Adrenal gland (tissue), 12 donors: ENCODE measurements around the gene ANKIB1. TPM values are rescaled to one million over a fixed set of nuclear protein-coding genes. Genes with fewer than 3 reads are reported as not detected.
A peak's percentile ranks its signal among the peaks of the same experiment; 100 is the strongest.
"Not testable (repeated sequence)": the region's sequence is repeated elsewhere in the genome, so short reads cannot be mapped to it uniquely, and the experiment has no call there.

Source experiments
- DNase-seq, 7 donors: peaks; one replicate each; pipeline ENCODE4 v3.0.0-alpha.2; 2019 to 2020
- H3K27ac ChIP-seq, 5 donors: fragments of 200-600 bp; sonication (generic) in 4 of 5; 1 replicate in 3 of 5; 2 replicates in 2 of 5; pipeline versions ENCODE4 v1.5.1 to v1.8.0; 2016 to 2020; ENCODE audit warnings: mild to moderate bottlenecking in 1 of 5
- H3K27me3 ChIP-seq: fragments of 200-600 bp; 2 replicates; pipeline ENCODE4 v1.8.0; 2021
- H3K36me3 ChIP-seq, 2 donors: fragments of 200-600 bp; replicated peaks in 1 of 2; 1 replicate in 1 of 2; 2 replicates in 1 of 2; pipeline versions ENCODE4 v1.5.1 to v1.8.0; 2018 to 2022
- H3K4me1 ChIP-seq, 2 donors: fragments of 200-600 bp; replicated peaks in 1 of 2; 1 replicate in 1 of 2; 2 replicates in 1 of 2; pipeline versions ENCODE4 v1.5.1 to v1.8.0; 2018 to 2021
- H3K4me3 ChIP-seq, 4 donors: fragments of 200-600 bp; sonication (generic) in 3 of 4; one replicate each; pipeline ENCODE4 v1.5.1; 2016 to 2018
- H3K9me3 ChIP-seq, 3 donors: fragments of 200-600 bp; sonication (generic) in 1 of 3; replicated peaks in 1 of 3; 1 replicate in 2 of 3; 2 replicates in 1 of 3; pipeline versions ENCODE4 v1.5.1 to v1.8.0; 2016 to 2021
- CTCF ChIP-seq, 6 experiments: fragments of 450-650 bp in 4 of 6; fragments of 200-600 bp in 2 of 6; sonication (generic) in 1 of 6; IDR thresholded peaks; 1 replicate in 5 of 6; 2 replicates in 1 of 6; pipeline versions ENCODE4 v1.5.1 to v1.8.0; 2016 to 2021; ENCODE audit warnings: antibody characterized with exemption in 6 of 6, mild to moderate bottlenecking in 2 of 6, moderate library complexity in 1 of 6
- POLR2A ChIP-seq, 2 donors: fragments of 450-650 bp; IDR thresholded peaks; one replicate each; pipeline ENCODE4 v1.6.1; 2017; ENCODE audit warnings: antibody characterized with exemption in 2 of 2, mild to moderate bottlenecking in 2 of 2, moderate library complexity in 1 of 2
- WGBS, 4 donors: extraction: QIAGEN DNeasy Blood & Tissue Kit in 2 of 4; methylation state at CpG; one replicate each; pipeline versions ENCODE4 v1.1.5 to v1.1.7; 2013 to 2017; 5-methylcytosine and 5-hydroxymethylcytosine counted together
- intact Hi-C, 2 donors: fragments of 100-400 bp; cut with DNase I; formaldehyde crosslinking; loops; one replicate each; pipeline versions ENCODE4 v1.14.1 to v1.15.0; 2022 to 2023
- polyA plus RNA-seq, 3 donors: library from polyadenylated mRNA; stranded (reverse); fragments of 200-250 nt in 2 of 3; fragments of 350-450 nt in 1 of 3; fragmentation: Illumina TruSeq in 1 of 3; extraction: RNeasy Lipid Tissue Mini Kit (QIAGEN cat#74804) in 1 of 3; gene quantifications; one replicate each; pipeline ENCODE4 v1.2.3, GENCODE V29; 2013 to 2014
- total RNA-seq, 9 donors: library from RNA; depleted of rRNA in 4 of 9; stranded (reverse); fragments of >200 nt in 4 of 9; fragments of 120-200 nt in 1 of 9; fragmentation: NEBNext Ultra II Directional in 1 of 9; extraction: Animal tissue kit (Norgen Biotek cat#: 25700) in 1 of 9; gene quantifications; one replicate each; pipeline versions ENCODE4 v1.1.0 to v1.2.4, GENCODE V29; 2013 to 2023
- donor health status: healthy with polysubstance abuse.
- donor health status: Bipolar disorder and iron deficiency.
- donor health status: DM: yes; HTN: yes; CAD: no.
- donor health status: DM: no; HTN: no; CAD: no.
- donor health status: DM: no; HTN: no; CAD: no.
- donor health status: DM: yes; HTN: yes; CAD: no.

The ANKIB1 gene
- total and polyA plus RNA-seq, 12 donors, result 10.3 to 57.0 (median 42.9) TPM

- WGBS, 4 donors, result 0 to 1% (median 0%) methylated on average over 15 to 35 of the region's 35 CpGs
- TF ChIP-seq CTCF (IDR thresholded peaks at IDR 0.05) (no peak), POLR2A (IDR thresholded peaks at IDR 0.05) (no peak)
- H3K9me3 ChIP-seq, result no peaks in the 10 kb centered on the region
- DNase-seq, result peak; percentile 21 to 62 (median 32)
- no peaks in the 10 kb centered on the region for H3K27me3 ChIP-seq
- peak overlapping the region in 3 of 4 donors; percentile 15 to 93 (median 79) for H3K4me3 ChIP-seq
- peaks cover 0 to under 1% of the 10 kb centered on the region in 2 donors for H3K36me3 ChIP-seq
- peak overlapping the region in 4 of 5 donors; percentile 83 to 95 (median 92) for H3K27ac ChIP-seq
- intact Hi-C loops, result no loop called here
- peaks cover 17 to 50% of the 10 kb centered on the region in 2 donors for H3K4me1 ChIP-seq
Observed at GRCh38 chr7:92246360-92247101, 757 bp downstream of the ANKIB1 start.

GRCh38 chr7:92250603-92251002, 4.8 kb downstream of the ANKIB1 start:
- Histone ChIP-seq H3K4me1 (peaks cover 6 to 25% of the 10 kb centered on the region in 2 donors), H3K4me3 (no peak overlapping the region), H3K9me3 (no peaks in the 10 kb centered on the region), H3K36me3 (no peaks in the 10 kb centered on the region), H3K27me3 (no peaks in the 10 kb centered on the region), H3K27ac (no peak overlapping the region)
- DNase-seq, result no peak
- intact Hi-C loops, result no loop called here
- TF ChIP-seq CTCF (IDR thresholded peaks at IDR 0.05), result no peak
- no peak for TF ChIP-seq POLR2A (IDR thresholded peaks at IDR 0.05)

- H3K4me1 ChIP-seq, result peaks cover 6 to 27% of the 10 kb centered on the region in 2 donors
- no peak overlapping the region for H3K4me3 ChIP-seq
- no peaks in the 10 kb centered on the region for H3K36me3 ChIP-seq
- no peaks in the 10 kb centered on the region for H3K27me3 ChIP-seq
- no peak overlapping the region for H3K27ac ChIP-seq
- H3K9me3 ChIP-seq, result no peaks in the 10 kb centered on the region
- DNase-seq, result no peak
- intact Hi-C loops, result no loop called here
- WGBS, 4 donors, result 94 to 96% (median 95%) methylated on average over 1 of the region's 1 CpG
- TF ChIP-seq CTCF (IDR thresholded peaks at IDR 0.05), result no peak
Observed at GRCh38 chr7:92251181-92251580, 5.4 kb downstream of the ANKIB1 start.

GRCh38 chr7:92253251-92253650, 7.5 kb downstream of the ANKIB1 start:
- TF ChIP-seq POLR2A (IDR thresholded peaks at IDR 0.05) (no peak), CTCF (IDR thresholded peaks at IDR 0.05) (no peak)
- peaks cover 0 to 14% of the 10 kb centered on the region in 2 donors for H3K4me1 ChIP-seq
- no peak for DNase-seq
- H3K36me3 ChIP-seq, result no peaks in the 10 kb centered on the region
- no peaks in the 10 kb centered on the region for H3K9me3 ChIP-seq
- intact Hi-C loops, result no loop called here
- H3K4me3 ChIP-seq, result no peak overlapping the region
- 90 to 100% (median 95%) methylated on average over 1 of the region's 1 CpG for WGBS, 4 donors
- H3K27me3 ChIP-seq, result no peaks in the 10 kb centered on the region
- H3K27ac ChIP-seq, result no peak overlapping the region

GRCh38 chr7:92254800-92255199, 9.0 kb downstream of the ANKIB1 start:
- H3K27me3 ChIP-seq, H3K36me3 ChIP-seq, H3K4me3 ChIP-seq, DNase-seq, intact Hi-C loops, H3K9me3 ChIP-seq: not testable (repeated sequence)
- 90 to 100% (median 96%) methylated on average over 1 of the region's 1 CpG for WGBS, 4 donors
- Histone ChIP-seq H3K4me1 (peaks cover 0 to 11% of the 10 kb centered on the region in 2 donors), H3K27ac (peak overlapping the region in 2 of 5 donors; percentile 31 to 56)
